Neural progenitor cell (in vitro differentiated cells): ENCODE results near the gene AGBL4. TPM values are rescaled to one million over a fixed set of nuclear protein-coding genes. Genes with fewer than 3 reads are reported as not detected.

Experiments
- DNase-seq: peaks from one replicate; pipeline ENCODE4 v3.0.0-alpha.2; 2016; ENCODE audit warnings: low spot score
- H2AFZ ChIP-seq: fragments of 200-600 bp; sonication (generic); replicated peaks from 2 replicates; pipeline ENCODE4 v1.6.1; 2016; ENCODE audit warnings: antibody characterized with exemption
- H3F3A ChIP-seq: fragments of 200-600 bp; sonication (generic); 2 replicates; pipeline ENCODE4 v1.6.1; 2016; ENCODE audit warnings: antibody characterized with exemption, low read depth
- H3K27ac ChIP-seq: fragments of 200-600 bp; sonication (generic); 2 replicates; pipeline ENCODE4 v1.5.1; 2016; ENCODE audit warnings: mild to moderate bottlenecking
- H3K27me3 ChIP-seq: fragments of 200-600 bp; sonication (generic); 2 replicates; pipeline ENCODE4 v1.6.1; 2016; ENCODE audit warnings: mild to moderate bottlenecking, moderate library complexity
- H3K36me3 ChIP-seq: fragments of 200-600 bp; sonication (generic); 2 replicates; pipeline ENCODE4 v1.5.1; 2016
- H3K4me1 ChIP-seq: fragments of 200-600 bp; sonication (generic); 2 replicates; pipeline ENCODE4 v1.6.1; 2016; ENCODE audit warnings: mixed run types
- H3K4me2 ChIP-seq: fragments of 200-600 bp; sonication (generic); 2 replicates; pipeline ENCODE4 v1.6.1; 2016
- H3K4me3 ChIP-seq: fragments of 200-600 bp; sonication (generic); 2 replicates; pipeline ENCODE4 v1.5.1; 2016
- H3K79me2 ChIP-seq: fragments of 200-600 bp; sonication (generic); 2 replicates; pipeline ENCODE4 v1.6.1; 2016; ENCODE audit warnings: low read depth
- H3K9ac ChIP-seq: fragments of 200-600 bp; sonication (generic); 2 replicates; pipeline ENCODE4 v1.6.1; 2016
- H3K9me3 ChIP-seq: fragments of 200-600 bp; sonication (generic); 2 replicates; pipeline ENCODE4 v1.5.1; 2016; ENCODE audit warnings: low read depth
- H4K20me1 ChIP-seq: fragments of 200-600 bp; sonication (generic); 2 replicates; pipeline ENCODE4 v1.6.1; 2016; ENCODE audit warnings: low read depth
- H3K27ac Mint-ChIP-seq: 3 replicates; pipeline ENCODE4 v1.8.0; 2021; ENCODE audit warnings: mixed read lengths
- H3K27me3 Mint-ChIP-seq: 2 replicates; pipeline ENCODE4 v1.8.0; 2022; ENCODE audit warnings: low read depth, mild to moderate bottlenecking, inconsistent platforms, moderate library complexity, mixed read lengths; ENCODE audit not compliant: insufficient read depth
- H3K36me3 Mint-ChIP-seq: 3 replicates; pipeline ENCODE4 v1.8.0; 2021; ENCODE audit warnings: mixed read lengths
- H3K4me1 Mint-ChIP-seq: 3 replicates; pipeline ENCODE4 v1.8.0; 2021; ENCODE audit warnings: mixed read lengths
- H3K4me3 Mint-ChIP-seq: 3 replicates; pipeline ENCODE4 v1.8.0; 2021; ENCODE audit warnings: mild to moderate bottlenecking, moderate library complexity, mixed read lengths
- H3K9me3 Mint-ChIP-seq: 3 replicates; pipeline ENCODE4 v1.8.0; 2020; ENCODE audit warnings: mixed read lengths
- CTCF ChIP-seq: fragments of 200-600 bp; sonication (generic); IDR thresholded peaks from 2 replicates; pipeline ENCODE4 v1.5.1; 2017; ENCODE audit warnings: antibody characterized with exemption, mild to moderate bottlenecking
- EZH2 ChIP-seq: fragments of 200-600 bp; sonication (generic); IDR thresholded peaks from 2 replicates; pipeline ENCODE4 v1.6.1; 2017; ENCODE audit warnings: antibody characterized with exemption, mild to moderate bottlenecking, moderate library complexity
- EZH2phosphoT487 ChIP-seq: fragments of 200-600 bp; sonication (generic); IDR thresholded peaks from 2 replicates; pipeline ENCODE4 v1.6.1; 2017; ENCODE audit warnings: antibody characterized with exemption
- total RNA-seq: library from RNA; depleted of rRNA; stranded (reverse); fragments of >200 nt; gene quantifications from 2 replicates; pipeline ENCODE4 v1.2.3, GENCODE V29; 2015; ENCODE audit warnings: low replicate concordance

The AGBL4 gene
- total RNA-seq, 1 donor from 2014 or later, result 1.5 TPM

DNA sequence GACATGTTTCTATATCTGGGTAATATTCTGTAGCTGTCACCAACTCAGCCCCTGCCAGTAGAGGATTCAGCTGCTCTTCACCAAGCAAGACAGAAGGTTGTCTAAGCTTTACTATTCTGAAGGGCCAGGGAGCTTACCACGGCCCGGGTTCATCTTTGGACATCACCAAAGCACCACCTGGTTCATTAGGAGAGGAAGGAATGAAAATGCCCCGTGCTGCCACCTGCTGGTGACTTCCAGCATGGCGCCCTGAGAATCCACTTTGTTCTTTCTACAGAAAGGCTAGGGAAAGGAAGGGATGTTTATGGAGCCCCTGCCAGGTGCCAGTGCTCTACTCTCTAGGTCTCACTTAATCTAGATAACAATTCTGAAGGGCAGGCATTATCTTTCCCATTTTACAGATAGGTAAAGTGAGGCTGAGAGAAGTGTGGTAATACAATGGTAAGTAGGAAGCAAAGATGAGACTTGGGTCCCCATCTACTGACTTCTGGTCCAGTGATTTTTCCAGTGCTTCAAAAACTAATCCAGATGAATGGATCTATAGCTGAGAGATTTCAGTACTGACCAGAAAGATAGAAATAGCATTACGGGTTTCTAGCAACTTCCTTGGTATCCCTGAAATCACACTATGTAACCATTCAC is 1326.6 kb downstream of the AGBL4 start:
- H3K4me1 Mint-ChIP-seq, result peaks cover 14% of the 10 kb centered on the region
- Histone ChIP-seq H3F3A (no peaks in the 10 kb centered on the region), H3K4me2 (no peak overlapping the region)

DNA sequence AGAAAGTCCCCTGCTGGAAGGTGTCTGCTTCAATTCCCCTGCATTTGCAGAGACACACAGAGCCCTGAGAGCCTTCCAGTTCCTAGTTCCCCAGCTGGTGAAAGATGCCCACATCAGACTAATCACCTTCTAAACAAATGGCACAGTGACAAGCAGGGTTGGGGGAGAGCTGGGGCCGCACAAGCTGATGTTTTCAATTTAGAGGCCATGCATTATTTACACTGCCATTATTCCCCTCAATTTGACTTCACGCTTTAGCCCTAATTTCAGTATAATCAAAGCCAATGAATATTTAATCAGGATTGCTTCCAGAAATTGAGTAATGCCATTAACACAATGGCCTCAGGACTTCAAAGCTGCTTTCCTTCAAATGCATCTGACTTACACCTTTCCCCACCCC is 1328.6 kb downstream of the AGBL4 start:
- Histone ChIP-seq H3K36me3 (no peaks in the 10 kb centered on the region), H3K4me2 (no peak overlapping the region), H3K4me1 (no peaks in the 10 kb centered on the region), H3K9ac (no peak overlapping the region), H3K4me3 (no peak overlapping the region), H2AFZ (no peak overlapping the region), H3K27ac (no peak overlapping the region), H3K79me2 (no peaks in the 10 kb centered on the region), H3F3A (no peaks in the 10 kb centered on the region), H3K27me3 (no peaks in the 10 kb centered on the region), H4K20me1 (no peaks in the 10 kb centered on the region), H3K9me3 (no peaks in the 10 kb centered on the region)
- Mint-ChIP-seq H3K9me3 (no peaks in the 10 kb centered on the region), H3K27ac (no peak overlapping the region), H3K36me3 (no peaks in the 10 kb centered on the region), H3K4me3 (no peak overlapping the region), H3K27me3 (peaks cover 7% of the 10 kb centered on the region), H3K4me1 (peaks cover 14% of the 10 kb centered on the region)
- TF ChIP-seq EZH2 (no peak), CTCF (no peak), EZH2phosphoT487 (no peak)
- DNase-seq, result no peak

More for the DNA sequence above, 1326.6 kb downstream of the AGBL4 start:
- no peak overlapping the region for H3K4me3 ChIP-seq
- no peaks in the 10 kb centered on the region for H3K79me2 ChIP-seq
- H3K36me3 Mint-ChIP-seq, result no peaks in the 10 kb centered on the region
- no peaks in the 10 kb centered on the region for H3K9me3 ChIP-seq
- no peak overlapping the region for H2AFZ ChIP-seq
- peak overlapping the region; percentile 53 for H3K27ac Mint-ChIP-seq
- no peaks in the 10 kb centered on the region for H3K4me1 ChIP-seq
- H3K36me3 ChIP-seq, result no peaks in the 10 kb centered on the region
- H3K9me3 Mint-ChIP-seq, result no peaks in the 10 kb centered on the region
- TF ChIP-seq EZH2 (no peak), EZH2phosphoT487 (no peak), CTCF (peak; percentile 96)
- no peaks in the 10 kb centered on the region for H3K27me3 ChIP-seq
- DNase-seq, result peak; percentile 71
- no peak overlapping the region for H3K4me3 Mint-ChIP-seq
- no peaks in the 10 kb centered on the region for H4K20me1 ChIP-seq
- H3K27ac ChIP-seq, result no peak overlapping the region
- H3K27me3 Mint-ChIP-seq, result peaks cover 7% of the 10 kb centered on the region
- H3K9ac ChIP-seq, result no peak overlapping the region

- no peaks in the 10 kb centered on the region for H3K36me3 Mint-ChIP-seq
- Histone ChIP-seq H3F3A (no peaks in the 10 kb centered on the region), H3K27ac (no peak overlapping the region), H3K9me3 (no peaks in the 10 kb centered on the region), H3K4me3 (no peak overlapping the region), H3K4me2 (no peak overlapping the region), H3K36me3 (no peaks in the 10 kb centered on the region), H3K79me2 (no peaks in the 10 kb centered on the region), H3K27me3 (no peaks in the 10 kb centered on the region), H4K20me1 (no peaks in the 10 kb centered on the region), H3K4me1 (no peaks in the 10 kb centered on the region), H2AFZ (no peak overlapping the region), H3K9ac (no peak overlapping the region)
- H3K4me3 Mint-ChIP-seq, result no peak overlapping the region
- peaks cover 14% of the 10 kb centered on the region for H3K4me1 Mint-ChIP-seq
- TF ChIP-seq EZH2phosphoT487 (no peak), EZH2 (no peak), CTCF (no peak)
- peaks cover 5% of the 10 kb centered on the region for H3K27me3 Mint-ChIP-seq
- no peaks in the 10 kb centered on the region for H3K9me3 Mint-ChIP-seq
- no peak for DNase-seq
- H3K27ac Mint-ChIP-seq, result no peak overlapping the region
Observed at GRCh38 chr1:48693674-48694320, 1330.0 kb downstream of the AGBL4 start.
